Nephron (organoid): ENCODE results near the gene CST7.

Source experiments
- H3K27ac Mint-ChIP-seq, 3 experiments: 2 replicates each; pipeline ENCODE4 v1.8.0; 2020; ENCODE audit warnings: mixed read lengths in 3 of 3, mild to moderate bottlenecking in 2 of 3, moderate library complexity in 1 of 3
- H3K27me3 Mint-ChIP-seq: 2 replicates; pipeline ENCODE4 v1.8.0; 2021; ENCODE audit warnings: low read depth, mild to moderate bottlenecking, moderate library complexity, mixed read lengths
- H3K36me3 Mint-ChIP-seq: 2 replicates; pipeline ENCODE4 v1.8.0; 2020; ENCODE audit warnings: low read depth, mixed read lengths
- H3K4me1 Mint-ChIP-seq: 2 replicates; pipeline ENCODE4 v1.8.0; 2020; ENCODE audit warnings: mixed read lengths
- H3K4me3 Mint-ChIP-seq, 3 experiments: 2 replicates each; pipeline ENCODE4 v1.8.0; 2020; ENCODE audit warnings: mild to moderate bottlenecking in 3 of 3, mixed read lengths in 3 of 3, moderate library complexity in 2 of 3
- H3K9me3 Mint-ChIP-seq: 2 replicates; pipeline ENCODE4 v1.8.0; 2020; ENCODE audit warnings: mixed read lengths
- TF ChIP-seq, protein P1 (sequence below), 3 experiments: fragments of 200-600 bp; sonication (generic); IDR thresholded peaks; one replicate each; pipeline ENCODE4 v1.5.0; 2021; ENCODE audit warnings: antibody characterized with exemption in 3 of 3; ENCODE audit not compliant: unreplicated experiment in 3 of 3

Gene CST7

DNA sequence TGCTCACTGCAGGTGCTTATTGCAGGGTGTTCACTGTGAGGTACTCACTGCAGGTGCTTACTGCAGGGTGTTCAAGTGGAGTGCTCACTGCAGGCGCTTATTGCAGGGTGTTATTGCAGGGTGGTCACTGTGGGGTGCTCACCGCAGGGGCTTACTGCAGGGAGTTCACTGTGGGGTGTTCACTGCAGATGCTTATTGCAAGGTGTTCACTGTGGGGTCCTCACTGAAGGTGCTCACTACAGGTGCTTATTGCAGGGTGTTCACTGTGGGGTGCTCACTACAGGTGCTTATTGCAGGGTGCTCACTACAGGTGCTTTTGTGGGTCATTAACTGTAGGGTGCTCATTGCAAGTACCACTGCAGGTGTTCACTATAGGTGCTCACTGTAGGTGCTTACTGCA lies 23.3 kb downstream of the CST7 start:
- Mint-ChIP-seq H3K9me3 (peaks cover 26% of the 10 kb centered on the region), H3K27me3 (no peaks in the 10 kb centered on the region), H3K4me3 (no peak overlapping the region), H3K36me3 (peaks cover 85% of the 10 kb centered on the region), H3K27ac (no peak overlapping the region), H3K4me1 (no peaks in the 10 kb centered on the region)
- TF ChIP-seq, protein P1, sequence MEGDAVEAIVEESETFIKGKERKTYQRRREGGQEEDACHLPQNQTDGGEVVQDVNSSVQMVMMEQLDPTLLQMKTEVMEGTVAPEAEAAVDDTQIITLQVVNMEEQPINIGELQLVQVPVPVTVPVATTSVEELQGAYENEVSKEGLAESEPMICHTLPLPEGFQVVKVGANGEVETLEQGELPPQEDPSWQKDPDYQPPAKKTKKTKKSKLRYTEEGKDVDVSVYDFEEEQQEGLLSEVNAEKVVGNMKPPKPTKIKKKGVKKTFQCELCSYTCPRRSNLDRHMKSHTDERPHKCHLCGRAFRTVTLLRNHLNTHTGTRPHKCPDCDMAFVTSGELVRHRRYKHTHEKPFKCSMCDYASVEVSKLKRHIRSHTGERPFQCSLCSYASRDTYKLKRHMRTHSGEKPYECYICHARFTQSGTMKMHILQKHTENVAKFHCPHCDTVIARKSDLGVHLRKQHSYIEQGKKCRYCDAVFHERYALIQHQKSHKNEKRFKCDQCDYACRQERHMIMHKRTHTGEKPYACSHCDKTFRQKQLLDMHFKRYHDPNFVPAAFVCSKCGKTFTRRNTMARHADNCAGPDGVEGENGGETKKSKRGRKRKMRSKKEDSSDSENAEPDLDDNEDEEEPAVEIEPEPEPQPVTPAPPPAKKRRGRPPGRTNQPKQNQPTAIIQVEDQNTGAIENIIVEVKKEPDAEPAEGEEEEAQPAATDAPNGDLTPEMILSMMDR (IDR thresholded peaks at IDR 0.05; ENCODE audit: unreplicated experiment in 3 of 3) = no peak

DNA sequence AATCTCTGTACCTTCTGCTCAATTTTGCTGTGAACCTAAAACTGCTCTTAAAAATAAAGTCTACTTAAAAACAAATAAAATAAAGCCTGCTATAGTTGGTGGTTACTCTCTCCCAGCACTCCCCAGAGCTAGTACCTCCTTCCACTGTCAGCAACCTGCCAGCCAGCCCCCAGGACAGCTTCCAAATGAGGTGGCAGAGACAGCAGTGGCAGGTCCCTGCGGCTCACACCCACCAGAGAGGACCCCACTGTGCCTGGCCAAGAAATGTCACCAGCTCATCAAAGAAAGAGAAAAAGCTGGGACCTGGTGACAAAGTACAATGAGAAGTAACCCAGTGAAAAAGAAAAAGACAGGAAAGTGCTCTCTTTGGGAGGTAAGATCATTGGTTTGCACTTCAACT lies 28.3 kb downstream of the CST7 start:
- TF ChIP-seq, protein P1 (IDR thresholded peaks at IDR 0.05; ENCODE audit: unreplicated experiment in 3 of 3) = no peak
- H3K4me3 Mint-ChIP-seq = no peak overlapping the region

DNA sequence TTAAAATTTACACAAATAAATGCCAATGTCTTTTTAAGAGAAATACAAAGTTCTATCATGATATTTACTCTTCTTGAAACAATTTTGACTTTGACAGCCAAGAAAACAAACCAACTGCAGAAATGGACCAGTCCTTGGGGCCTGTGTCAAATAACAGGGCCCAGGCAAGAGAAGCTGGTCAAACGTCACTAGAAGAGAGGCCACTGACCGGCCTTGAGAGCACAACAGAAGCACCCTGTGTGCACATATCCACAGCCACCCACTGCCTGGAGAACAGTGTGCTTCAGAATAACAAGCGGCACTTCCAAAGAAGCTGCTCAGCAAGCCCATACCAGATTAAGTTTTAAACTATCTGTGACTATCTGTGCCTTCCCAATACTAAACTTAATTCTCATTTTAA lies 28.7 kb downstream of the CST7 start:
- TF ChIP-seq, protein P1 (IDR thresholded peaks at IDR 0.05; ENCODE audit: unreplicated experiment in 3 of 3) = no peak
- no peak overlapping the region for H3K27ac Mint-ChIP-seq
- no peaks in the 10 kb centered on the region for H3K4me1 Mint-ChIP-seq
- peaks cover 41% of the 10 kb centered on the region for H3K9me3 Mint-ChIP-seq
- peaks cover 98% of the 10 kb centered on the region for H3K36me3 Mint-ChIP-seq
- no peak overlapping the region for H3K4me3 Mint-ChIP-seq
- H3K27me3 Mint-ChIP-seq = no peaks in the 10 kb centered on the region

More for the DNA sequence above, 28.3 kb downstream of the CST7 start:
- H3K27ac Mint-ChIP-seq = no peak overlapping the region
- H3K9me3 Mint-ChIP-seq = peaks cover 39% of the 10 kb centered on the region
- H3K27me3 Mint-ChIP-seq = no peaks in the 10 kb centered on the region
- no peaks in the 10 kb centered on the region for H3K4me1 Mint-ChIP-seq
- H3K36me3 Mint-ChIP-seq = peaks cover 94% of the 10 kb centered on the region

DNA sequence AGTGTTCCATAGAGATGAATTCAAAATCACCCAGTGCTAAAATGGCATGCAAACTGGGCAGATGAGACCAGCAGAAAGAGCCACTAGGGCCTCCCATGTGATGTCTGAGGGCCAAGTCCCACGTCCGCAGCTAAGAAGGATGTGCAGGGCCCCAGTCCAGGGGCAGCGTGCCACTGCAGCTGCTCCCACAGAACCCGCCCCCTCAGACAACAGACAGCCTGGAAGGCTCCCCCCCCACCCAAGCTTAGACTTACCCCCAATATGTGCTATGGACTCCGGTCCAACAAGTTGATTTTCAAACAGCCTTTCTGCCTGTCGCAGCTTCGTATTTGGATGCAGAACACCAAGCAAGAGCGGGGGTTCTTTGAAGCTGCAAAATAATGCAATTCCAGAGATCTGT lies 29.4 kb downstream of the CST7 start:
- peaks cover 39% of the 10 kb centered on the region for H3K9me3 Mint-ChIP-seq
- TF ChIP-seq, protein P1 (IDR thresholded peaks at IDR 0.05; ENCODE audit: unreplicated experiment in 3 of 3) = no peak
- H3K27me3 Mint-ChIP-seq = no peaks in the 10 kb centered on the region
- H3K36me3 Mint-ChIP-seq = peaks cover 98% of the 10 kb centered on the region
- no peaks in the 10 kb centered on the region for H3K4me1 Mint-ChIP-seq
- no peak overlapping the region for H3K27ac Mint-ChIP-seq
- H3K4me3 Mint-ChIP-seq = no peak overlapping the region

DNA sequence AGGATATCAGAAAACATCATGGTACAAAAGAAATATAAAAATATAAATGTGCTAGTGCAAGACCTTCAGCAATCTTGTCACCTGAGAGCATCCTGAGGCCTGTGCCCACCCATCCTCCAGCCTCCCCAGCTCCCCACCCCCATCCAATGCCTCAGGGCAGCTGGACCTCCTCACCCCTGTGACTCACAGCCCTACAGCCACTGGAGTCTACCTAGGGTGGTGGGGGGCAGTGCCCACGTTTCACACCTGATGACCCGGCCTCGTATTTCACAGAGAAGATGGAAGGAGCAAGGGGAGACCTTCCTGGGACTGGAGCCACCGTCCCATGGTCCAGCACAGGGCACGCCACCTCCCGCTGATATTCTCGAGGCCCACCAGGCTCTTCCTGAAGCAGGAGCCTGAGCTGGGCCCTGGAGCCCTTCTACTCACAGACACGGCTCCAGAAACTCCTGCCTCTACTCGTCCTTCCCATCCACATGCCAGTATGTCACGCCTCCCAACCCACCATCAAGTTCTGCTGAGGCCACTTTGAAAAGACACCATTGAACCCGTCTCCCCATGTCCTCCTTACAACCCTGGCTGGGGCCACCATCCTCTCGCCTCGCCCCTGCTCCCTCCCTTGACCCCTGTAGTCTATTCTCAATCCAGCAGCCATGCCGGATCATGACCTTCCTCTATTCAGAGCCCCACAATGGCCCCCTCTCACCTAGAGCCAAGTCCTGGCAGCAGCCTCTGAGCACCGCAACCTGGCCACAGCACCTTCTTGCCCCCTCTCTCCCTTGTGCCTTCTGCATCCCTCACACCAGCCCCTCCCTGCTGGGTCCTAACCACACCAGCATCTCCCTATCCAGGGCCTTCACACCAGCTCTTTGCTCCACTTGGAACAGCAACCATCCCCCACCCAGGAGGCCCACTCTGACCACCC lies 30.2 kb downstream of the CST7 start:
- Mint-ChIP-seq H3K27ac (no peak overlapping the region), H3K4me1 (no peaks in the 10 kb centered on the region), H3K27me3 (no peaks in the 10 kb centered on the region), H3K4me3 (no peak overlapping the region), H3K9me3 (peaks cover 39% of the 10 kb centered on the region), H3K36me3 (peaks cover 96% of the 10 kb centered on the region)
- TF ChIP-seq, protein P1 (IDR thresholded peaks at IDR 0.05; ENCODE audit: unreplicated experiment in 3 of 3) = no peak
